GM19395 (cell line): ENCODE measurements around the gene MYH8.

ENCODE experiments used
- ATAC-seq: cut with Tn5 transposase; IDR thresholded peaks from one replicate; pipeline ENCODE4 v1.9.1; 2021; ENCODE audit warnings: mild to moderate bottlenecking, moderate library complexity; ENCODE audit not compliant: unreplicated experiment

The MYH8 gene

DNA sequence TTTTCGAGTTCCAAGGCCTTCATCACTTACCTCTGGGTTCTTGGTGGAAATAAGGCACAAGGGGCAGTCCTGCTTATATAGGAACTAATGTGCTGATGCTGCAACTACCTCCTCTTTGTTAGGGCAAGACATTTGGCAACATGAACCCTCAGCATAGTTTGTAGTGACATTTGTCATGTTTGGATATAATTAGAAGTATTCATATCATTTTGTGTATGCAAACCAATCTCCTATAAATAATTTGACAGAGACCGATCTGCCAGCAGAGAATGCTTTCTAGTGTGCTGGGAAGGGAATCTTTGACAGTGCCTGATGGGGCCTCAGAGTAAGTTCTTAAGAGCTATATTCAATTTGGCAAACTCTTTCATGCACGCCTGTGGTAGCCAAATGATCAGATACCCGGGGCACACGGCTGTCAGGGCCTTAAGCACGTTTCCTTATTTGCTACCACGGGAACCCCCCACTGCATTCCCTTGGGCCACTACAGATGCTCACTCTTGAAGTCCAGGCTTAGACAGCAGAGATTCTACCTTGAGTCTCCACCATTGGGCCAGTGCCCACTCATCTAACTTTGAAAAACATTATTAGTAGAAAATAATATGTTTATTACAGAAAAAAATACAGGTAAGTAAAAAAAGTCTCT lies at the start of gene MYH8:
Gene MYH8, minus strand, starts transcription at position 51 of the 643 bp plus-strand sequence. CDS start 1,723 bp downstream, outside the sequence.
- ATAC-seq = no peak

DNA sequence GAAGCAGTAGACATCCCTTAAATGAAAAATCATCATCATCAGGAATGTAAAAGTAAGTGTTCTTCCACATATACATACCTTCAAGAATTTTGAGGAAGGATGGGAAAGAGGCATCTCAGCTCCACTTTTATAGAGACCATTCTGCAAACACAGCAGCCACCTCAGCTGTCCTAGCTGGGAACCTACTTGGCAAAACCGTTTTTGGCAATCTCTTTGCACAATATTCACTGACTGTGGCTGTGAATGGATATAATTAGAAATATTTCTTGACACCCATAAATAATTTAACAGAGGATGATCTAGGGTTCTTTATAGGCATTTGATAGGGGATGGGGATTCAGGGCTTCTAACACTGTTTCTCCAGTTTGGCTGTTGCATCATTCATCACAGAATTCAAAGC lies 47.7 kb upstream of the MYH8 start, which contains the start of gene MYH4:
Gene MYH4, minus strand, starts transcription at position 101 of the 400 bp plus-strand sequence. CDS start 2,814 bp downstream, outside the sequence.
- no peak for ATAC-seq

DNA sequence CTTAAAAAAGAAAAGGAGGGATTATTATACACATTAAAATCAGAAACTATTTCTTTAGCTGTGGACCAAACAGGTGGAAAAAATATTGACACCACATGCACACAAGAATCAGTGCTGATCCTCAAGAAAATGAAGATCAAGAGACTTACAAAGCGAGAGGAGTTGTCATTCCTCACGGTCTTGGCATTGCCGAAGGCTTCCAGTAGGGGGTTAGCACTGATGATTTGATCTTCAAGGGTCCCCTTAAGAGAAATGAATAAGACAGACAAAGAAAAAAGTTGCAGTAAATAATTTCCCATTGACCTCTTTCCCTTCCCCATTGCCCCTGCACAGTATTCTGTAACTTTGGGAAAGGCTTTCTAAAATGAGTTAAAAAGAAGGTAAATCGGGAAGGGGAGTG lies 41.7 kb upstream of the MYH8 start:
- ATAC-seq = no peak

DNA sequence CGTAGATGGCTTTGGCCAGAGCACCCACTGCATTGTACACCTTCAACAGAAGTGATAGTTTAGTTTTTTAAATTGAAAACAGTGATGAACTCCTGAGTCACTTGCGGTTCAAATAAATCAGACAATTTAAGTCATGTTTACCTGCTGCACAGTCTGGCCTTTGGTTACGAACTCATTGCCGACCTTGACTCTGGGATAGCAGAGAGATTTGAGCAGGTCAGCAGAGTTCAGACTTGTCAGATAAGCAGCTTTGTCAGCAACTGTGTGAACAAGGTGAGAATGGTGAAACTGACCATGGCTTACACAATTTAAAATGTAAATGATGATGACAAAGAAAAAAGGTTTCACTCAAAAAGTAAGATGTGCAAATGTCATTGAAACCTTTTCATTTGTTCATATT lies 38.3 kb upstream of the MYH8 start:
- no peak for ATAC-seq

DNA sequence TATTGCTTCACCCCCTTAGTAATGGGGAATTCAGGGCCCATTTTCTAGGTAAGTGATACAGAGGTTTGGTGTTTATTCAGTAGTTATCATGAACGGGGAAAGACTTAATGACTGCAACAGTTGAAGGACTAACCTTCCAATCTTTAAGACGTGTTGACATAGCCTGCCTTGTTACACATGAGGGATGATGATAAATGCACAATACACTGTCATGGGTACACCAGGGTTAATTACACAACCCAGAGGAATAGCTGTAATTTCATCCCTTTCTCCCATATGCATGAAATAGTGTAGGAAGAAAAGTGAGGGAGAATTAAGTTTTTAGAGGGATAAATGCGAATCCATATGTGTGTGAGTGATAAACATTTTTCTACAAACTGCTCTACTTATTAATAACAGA lies 37.0 kb upstream of the MYH8 start:
- ATAC-seq = no peak

DNA sequence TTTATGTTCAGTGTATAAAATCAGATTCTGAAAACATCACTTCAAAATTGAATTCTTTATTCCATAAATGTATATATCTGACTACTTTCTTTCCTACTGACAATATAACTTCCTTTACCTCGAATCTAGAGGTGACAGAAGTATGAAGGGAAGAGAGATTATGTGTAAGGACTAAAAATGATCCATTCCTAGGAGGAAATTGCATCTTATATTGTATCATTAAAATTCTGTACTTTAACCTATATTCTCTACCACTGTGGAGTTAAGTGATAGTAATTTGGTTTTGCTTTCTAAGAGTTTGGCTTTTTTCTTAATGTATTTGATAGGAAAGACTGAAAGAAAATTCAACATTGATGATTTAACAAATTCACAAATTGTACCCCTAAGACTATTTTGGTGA lies 36.2 kb upstream of the MYH8 start:
- ATAC-seq = no peak

DNA sequence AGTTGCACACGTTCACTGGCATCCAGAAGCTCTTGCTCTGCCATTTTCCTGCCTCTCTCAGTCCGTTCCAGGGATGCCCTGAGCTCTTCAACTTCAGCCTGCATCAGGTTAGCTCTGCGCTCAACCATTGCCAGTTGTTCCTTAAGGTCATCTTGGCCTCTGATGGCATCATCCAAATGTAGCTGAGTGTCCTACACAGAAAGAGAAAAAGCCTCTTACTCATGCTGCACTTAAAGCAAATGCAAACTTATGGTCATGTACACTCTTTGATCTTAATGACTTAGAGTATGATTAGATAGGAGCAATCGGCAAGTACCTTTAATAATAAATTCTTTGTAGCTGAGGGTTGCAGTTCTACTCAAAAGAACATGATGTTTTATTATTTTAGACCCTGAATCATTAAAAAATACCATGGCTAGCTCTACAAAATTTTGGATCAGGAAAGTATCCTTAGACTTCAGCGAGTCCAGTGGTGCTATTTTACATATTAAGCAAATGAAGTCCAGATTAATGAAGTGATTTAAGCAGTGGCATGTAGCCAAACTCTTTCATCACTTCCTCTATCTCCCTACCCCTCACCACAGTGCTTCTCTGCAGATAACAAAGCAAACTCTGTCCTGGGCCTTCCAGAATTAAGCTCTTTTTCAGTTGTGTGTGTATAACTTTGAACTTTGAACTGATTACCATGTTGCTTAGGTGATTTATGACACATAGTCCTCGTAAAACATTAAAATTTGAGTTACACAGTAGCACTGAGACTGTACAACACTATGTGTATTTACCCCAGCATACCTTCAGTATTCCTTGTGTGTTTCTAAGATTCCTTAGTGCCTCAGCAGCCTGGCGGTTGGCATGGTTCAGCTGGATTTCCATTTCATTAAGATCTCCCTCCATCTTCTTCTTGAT lies 25.5 kb upstream of the MYH8 start:
- no peak for ATAC-seq

DNA sequence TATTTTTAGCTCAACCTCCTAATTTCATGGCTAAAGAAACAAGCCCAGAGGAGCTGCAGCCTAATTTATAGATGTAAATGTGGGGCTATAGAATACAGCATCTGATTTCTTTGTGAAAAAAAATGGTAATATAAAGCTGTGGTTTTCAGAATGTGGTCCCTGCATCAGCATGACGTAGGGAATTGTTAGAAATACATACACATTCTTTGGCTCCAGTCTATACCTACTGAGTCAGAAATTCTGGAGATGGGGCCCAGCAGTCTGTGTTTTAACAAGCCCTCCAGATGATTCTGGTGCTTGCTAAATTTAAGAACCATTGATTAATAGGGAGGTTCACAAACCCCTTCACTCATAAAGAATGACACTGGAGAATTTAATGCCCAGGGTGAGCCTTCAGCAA lies 18.1 kb upstream of the MYH8 start:
- no peak for ATAC-seq

DNA sequence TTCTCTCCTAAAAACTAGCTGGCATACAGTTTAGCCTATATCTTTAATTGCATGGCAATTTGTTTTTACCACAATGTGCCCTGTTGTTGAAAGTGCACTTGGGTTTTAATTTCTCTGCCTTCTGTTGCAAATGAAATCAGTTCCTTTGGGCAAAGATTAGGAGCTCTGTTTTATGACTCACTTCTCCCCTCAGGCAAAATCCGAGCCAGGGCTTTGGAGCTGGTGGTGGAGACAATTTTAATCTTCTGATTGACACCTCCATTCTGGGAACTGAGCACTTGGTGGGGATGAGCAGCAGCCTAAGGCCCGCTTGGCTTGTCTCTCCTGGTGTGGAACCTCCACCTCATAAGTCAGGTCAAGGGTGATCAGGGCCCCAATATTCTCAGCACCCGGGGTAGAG lies 13.3 kb upstream of the MYH8 start:
- ATAC-seq = no peak

DNA sequence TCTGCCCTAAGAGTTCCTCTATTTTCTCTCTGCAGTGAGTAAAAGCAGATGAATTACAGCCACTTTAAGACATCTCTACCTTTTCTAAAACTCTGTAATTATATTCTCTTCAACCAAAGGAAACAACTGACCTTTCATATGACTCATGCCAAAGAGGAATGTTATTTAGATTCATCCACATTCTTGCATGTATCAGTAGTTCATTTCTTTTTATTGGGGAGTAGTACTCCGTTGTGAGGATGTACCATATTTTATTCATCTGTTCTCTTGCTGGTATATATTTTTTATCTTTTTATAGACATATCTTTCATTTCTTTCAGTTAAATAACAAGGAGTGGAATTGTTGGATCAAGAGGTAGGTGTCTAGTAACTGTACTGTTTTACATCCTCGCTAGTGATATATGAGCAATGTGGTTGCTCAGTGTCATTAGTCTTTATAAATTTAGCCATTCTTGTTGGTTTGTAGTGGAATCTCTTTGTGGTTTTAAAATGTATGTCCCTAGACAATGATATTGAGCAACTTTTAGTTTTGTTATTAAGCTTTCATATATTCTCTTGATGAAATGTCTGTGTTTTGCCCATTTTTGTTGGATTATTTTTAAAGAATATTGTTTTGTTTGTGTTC lies 7.8 kb upstream of the MYH8 start:
- no peak for ATAC-seq

DNA sequence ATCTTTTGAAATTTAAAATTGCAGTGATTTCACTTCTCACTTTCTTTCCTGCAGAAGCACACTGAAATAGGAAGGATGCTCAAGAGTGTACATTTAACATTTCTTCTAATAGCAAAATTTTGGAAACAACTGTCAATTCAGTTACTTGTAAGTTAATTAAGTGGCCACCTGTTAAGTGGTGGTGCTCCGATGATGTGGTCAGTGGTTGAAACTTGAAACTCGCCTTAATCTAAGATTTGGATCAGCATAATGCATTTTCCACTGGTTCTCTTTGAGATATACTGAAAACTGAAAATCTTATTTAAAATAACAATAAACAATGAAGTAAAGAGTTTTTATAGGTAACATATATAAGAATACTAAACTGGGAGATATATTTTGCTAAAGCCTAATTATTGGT lies 7.0 kb upstream of the MYH8 start:
- ATAC-seq = no peak

DNA sequence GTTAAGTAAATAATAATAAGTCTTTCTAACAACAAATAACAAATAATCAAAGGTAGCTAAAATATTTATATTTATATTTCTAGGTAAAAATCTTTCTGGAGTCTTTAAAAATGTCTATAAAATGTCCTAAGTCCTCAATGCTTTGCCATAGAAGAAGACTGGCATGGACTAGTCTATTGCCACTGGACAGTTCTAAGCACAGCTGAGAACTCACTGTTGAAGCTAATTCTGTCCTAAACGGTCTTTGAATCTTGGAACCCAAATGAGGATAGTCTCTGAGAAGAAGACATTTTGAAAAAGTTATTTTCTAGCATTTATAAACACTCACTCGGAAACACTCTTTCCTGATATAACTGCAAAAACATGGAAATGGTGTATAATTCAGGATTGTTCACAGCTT lies 539 bp downstream of the MYH8 start:
- no peak for ATAC-seq

DNA sequence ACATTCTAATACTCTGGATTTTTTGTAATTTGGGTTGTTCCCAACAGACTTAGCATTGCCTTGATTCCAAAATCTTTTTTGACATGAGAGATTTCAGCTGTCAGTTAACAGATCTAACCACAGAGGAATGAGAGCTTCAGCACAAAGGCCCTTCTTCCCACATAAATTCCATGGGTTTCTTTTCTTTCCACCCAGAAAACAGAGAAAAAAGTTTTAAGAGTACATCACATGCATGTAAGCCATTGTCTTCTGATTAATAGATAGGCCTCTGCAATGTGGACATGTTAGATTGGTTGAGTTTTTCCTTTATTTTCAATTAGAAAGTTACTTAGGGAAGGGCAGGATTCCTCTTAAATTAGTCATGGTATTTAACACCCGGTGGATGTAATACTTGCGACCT lies 939 bp downstream of the MYH8 start:
- ATAC-seq = no peak

DNA sequence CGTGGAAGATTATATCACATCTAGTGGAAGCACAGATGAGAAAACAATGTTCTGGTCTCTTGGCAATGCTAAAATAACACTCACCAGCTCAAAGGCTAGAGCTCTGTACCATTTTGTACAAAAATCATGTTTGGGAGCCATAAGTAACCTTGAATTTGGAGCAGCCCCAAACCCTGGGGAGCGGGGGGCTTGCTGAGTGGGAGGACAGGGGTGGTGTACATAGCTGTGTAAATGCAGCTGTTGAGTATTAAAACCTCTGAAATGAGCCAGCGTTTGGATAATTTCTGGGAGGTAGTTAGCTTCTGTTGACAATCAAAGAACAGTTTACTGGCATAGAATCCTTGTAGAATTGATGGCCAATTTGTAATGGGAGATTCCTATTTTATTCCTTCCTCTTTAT lies 4.3 kb downstream of the MYH8 start:
- ATAC-seq = no peak

DNA sequence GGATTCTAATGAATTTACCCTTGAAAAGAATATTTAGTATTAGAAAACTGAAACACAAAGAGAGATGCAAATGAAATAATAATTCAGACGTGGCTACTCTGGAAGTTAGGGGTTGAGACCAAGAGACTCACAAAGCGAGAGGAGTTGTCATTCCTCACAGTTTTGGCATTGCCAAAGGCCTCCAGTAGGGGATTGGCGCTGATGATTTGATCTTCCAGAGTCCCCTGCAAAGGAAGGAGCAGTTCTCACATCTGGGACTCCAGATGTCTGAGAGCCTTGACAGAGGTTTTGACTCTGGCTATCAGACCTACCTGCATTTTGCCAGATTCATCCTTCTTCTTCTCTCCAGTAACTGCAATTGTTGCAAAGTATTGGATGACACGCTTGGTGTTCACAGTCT lies 6.6 kb downstream of the MYH8 start:
- no peak for ATAC-seq

DNA sequence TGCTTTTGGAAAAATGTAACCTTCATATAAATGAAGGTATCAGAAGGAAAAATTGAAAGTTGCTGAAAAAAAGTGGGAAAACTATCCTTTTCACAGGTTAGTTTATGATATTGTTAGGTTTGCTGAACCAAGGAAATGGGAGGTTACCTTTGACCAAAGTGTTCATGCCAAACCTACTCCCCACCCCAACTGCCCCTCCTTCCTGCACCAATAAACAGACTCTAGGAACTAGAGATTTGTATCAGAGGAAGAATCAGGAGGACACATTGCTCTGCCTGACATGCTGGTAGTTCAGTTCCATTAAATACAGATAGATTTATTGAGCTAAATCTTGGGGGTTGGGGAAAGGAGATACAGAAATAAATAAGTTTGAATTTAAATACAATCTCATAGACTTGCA lies 18.2 kb downstream of the MYH8 start:
- ATAC-seq = no peak

DNA sequence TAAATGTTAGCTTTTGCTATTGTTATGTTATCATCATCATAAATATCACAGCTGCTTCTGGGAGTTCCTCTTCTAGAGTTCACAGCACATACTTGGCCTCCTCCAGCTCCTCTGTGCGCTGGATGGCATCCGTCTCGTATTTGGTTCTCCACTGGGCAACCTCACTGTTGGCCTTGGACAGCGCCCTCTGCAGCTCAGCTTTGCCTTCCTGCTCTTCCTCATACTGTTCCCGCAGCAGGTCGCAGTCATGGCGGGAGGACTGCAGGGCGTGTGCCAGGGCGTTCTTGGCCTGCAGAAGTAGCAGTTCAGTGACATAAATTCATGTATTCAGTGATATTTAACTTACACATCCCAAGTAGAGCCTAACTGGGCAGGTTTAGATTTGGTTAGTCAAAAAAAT lies 23.4 kb downstream of the MYH8 start:
- ATAC-seq = no peak

DNA sequence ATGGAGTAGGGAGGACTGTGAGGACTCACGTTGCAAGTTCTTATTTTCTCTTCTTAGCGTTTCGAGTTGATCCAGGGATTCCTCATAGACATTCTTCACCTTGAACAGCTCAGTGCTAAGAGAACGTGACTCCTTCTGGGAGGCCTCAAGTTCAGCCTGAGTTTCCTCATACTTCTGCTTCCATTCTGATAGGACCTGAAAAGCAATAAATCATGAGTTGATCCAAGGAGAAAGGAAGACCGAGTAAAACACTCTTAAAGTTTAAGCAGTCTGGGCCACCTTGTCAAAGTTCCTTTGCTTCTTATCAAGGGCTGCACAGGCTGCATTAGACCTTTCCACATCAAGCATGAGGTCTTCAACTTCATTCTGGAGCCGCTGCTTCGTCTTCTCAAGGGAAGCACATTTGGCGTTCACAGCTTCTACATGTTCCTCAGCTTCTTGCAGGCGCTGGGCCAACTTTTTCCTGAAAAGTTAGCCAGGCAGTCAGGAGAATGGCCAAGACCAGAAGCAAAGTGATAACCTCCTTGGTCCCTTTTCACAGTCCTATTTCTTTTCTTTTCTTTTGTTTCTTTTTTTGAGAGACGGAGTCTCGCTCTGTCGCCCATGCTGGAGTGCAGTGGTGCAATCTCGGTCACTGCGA lies 25.1 kb downstream of the MYH8 start:
- ATAC-seq = no peak

DNA sequence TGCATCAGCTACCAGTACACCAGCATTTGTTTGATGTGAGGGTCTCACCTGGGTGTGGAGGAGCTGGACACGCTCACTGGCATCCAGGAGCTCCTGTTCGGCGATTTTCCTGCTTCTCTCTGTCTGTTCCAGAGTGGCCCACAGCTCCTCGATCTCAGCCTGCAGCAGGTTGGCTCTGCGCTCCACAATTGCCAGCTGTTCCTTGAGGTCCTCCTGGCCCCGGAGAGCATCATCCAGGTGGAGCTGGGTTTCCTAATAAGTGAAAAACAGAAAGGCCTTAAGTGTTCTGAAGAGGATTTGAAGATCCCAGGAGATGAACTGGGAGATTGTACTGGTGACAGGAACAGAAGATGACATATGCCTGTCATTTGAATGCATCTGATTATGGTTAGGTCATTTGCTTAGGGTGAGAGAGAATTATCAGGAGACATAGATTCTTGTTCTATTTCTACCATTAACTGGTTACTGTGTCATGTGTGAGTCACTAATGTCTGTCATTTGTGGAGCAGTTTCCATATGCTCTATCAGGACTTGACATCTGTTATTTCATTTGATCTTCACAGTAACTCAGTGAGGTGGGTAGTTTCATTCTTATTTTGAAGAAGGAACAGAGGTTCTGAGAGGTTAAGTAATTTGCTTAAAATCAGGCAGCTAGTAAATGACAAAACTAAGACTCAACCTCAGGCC lies 27.4 kb downstream of the MYH8 start:
- ATAC-seq = no peak

DNA sequence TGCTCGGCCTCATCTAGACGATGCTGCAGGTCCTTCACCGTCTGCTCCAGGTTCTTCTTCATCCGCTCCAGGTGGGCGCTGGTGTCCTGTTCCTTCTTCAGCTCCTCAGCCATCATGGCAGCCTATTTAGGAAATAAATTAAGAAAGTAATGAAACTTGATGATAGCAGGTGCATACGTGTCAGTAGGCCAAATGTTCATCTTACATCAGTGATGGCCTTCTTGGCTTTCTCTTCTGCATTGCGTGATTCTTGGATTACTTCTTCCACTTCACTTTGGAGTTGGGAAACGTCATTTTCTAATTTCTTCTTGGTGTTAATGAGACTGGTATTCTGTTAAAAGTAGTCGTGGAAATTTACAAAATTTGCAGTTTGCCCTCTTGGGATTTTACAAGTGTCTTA lies 28.9 kb downstream of the MYH8 start:
- no peak for ATAC-seq

DNA sequence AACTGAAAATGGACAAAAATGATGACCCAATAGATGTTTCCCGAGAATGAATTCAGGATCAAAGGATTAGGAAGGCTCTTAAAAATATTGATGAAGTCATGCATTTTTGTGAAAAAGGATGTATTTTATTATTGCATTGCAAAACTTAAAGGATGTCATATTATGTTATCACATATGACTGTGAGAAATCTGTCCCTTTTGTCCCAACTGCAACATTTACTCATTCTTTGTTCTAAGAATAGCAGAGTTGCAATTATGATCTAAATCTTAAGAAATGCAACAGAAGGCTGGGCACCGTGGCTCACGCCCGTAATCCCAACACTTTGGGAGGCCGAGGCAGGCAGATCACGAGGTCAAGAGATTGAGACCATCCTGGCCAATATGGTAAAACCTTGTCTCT lies 35.9 kb downstream of the MYH8 start:
- ATAC-seq = no peak
